ENCODE measurements around the gene DCAF15. TPM values are rescaled to one million over a fixed set of nuclear protein-coding genes. Genes with fewer than 3 reads are reported as not detected.

DCAF15 gene
- total and polyA plus RNA-seq, 2 experiments from 2014 or later: 39.5 to 81.3 TPM

- Histone ChIP-seq H3K27me3 (ENCODE audit: insufficient read depth) (no peaks in the 10 kb centered on the region), H3K4me2 (peak overlapping the region; percentile 95), H3K9me2 (ENCODE audit: insufficient read depth) (no peaks in the 10 kb centered on the region), H3K36me3 (ENCODE audit: insufficient read depth) (no peaks in the 10 kb centered on the region), H3K4me3 (peak overlapping the region; percentile 49), H4K20me1 (replicated peaks; ENCODE audit: insufficient read depth) (no peaks in the 10 kb centered on the region), H3F3A (replicated peaks; ENCODE audit: low read depth) (peaks cover 6% of the 10 kb centered on the region; the same call in 1 of the 2 replicates), H2AFZ (peak overlapping the region; percentile 98), H3K27ac (ENCODE audit: low read depth) (peak overlapping the region; percentile 92), H3K79me2 (replicated peaks; ENCODE audit: insufficient read depth) (peaks cover 17% of the 10 kb centered on the region), H3K4me1 (ENCODE audit: insufficient read depth) (peaks cover 19% of the 10 kb centered on the region)
- TF ChIP-seq POLR2AphosphoS5 (IDR thresholded peaks at IDR 0.05; ENCODE audit: low read depth) (peak; percentile 47; the same call in 1 of the 2 replicates), CREB1 (CRISPR knock-in tag; IDR thresholded peaks at IDR 0.05; ENCODE audit: low read depth) (peak; percentile 100), STAT1 (IDR thresholded peaks at IDR 0.05; ENCODE audit: unreplicated experiment) (no peak)
- TF ChIP-seq, protein P1, sequence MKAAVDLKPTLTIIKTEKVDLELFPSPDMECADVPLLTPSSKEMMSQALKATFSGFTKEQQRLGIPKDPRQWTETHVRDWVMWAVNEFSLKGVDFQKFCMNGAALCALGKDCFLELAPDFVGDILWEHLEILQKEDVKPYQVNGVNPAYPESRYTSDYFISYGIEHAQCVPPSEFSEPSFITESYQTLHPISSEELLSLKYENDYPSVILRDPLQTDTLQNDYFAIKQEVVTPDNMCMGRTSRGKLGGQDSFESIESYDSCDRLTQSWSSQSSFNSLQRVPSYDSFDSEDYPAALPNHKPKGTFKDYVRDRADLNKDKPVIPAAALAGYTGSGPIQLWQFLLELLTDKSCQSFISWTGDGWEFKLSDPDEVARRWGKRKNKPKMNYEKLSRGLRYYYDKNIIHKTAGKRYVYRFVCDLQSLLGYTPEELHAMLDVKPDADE (IDR thresholded peaks at IDR 0.05): peak; percentile 50
- peak overlapping the region; percentile 100 for H3K27ac Mint-ChIP-seq
- no peaks in the 10 kb centered on the region; the same call in 2 of the 3 replicates for H3K36me3 Mint-ChIP-seq (ENCODE audit: low read depth)
- H3K27me3 Mint-ChIP-seq (ENCODE audit: insufficient read depth, low read depth, poor library complexity): peaks cover 19% of the 10 kb centered on the region
- peak overlapping the region; percentile 89 for H3K4me3 Mint-ChIP-seq
- no peaks in the 10 kb centered on the region for H3K9me3 Mint-ChIP-seq
- H3K4me1 Mint-ChIP-seq: peaks cover 22% of the 10 kb centered on the region
- DNase-seq (ENCODE audit: low spot score): peak; percentile 93
- peak; percentile 49 for ATAC-seq
Measured at GRCh38 chr19:14006766-14007562, 54.7 kb downstream of the DCAF15 start.

Other genes with a start within 250 kb of the DCAF15 start
- 44.5 and 46.5 TPM in 2 replicates for gene MRI1, start 188.0 kb upstream of the DCAF15 start, total RNA-seq (2014; rRNA removed; shearing (Covaris generic))
- 12.3 and 13.5 TPM in 2 replicates for gene MRI1, start 188.0 kb upstream of the DCAF15 start, polyA plus RNA-seq (2016; fragmentation: Nextera tagmentation; extraction: Ambion mirVana)
- gene C19orf53, start 178.1 kb upstream of the DCAF15 start, total RNA-seq (2014; rRNA removed; shearing (Covaris generic)): 104 and 118 TPM in 2 replicates
- gene C19orf53, start 178.1 kb upstream of the DCAF15 start, polyA plus RNA-seq (2016; fragmentation: Nextera tagmentation; extraction: Ambion mirVana): 401 and 463 TPM in 2 replicates
- 37.9 and 42.3 TPM in 2 replicates for gene ZSWIM4, start 157.1 kb upstream of the DCAF15 start, total RNA-seq (2014; rRNA removed; shearing (Covaris generic))
- 5.4 and 6.1 TPM in 2 replicates for gene ZSWIM4, start 157.1 kb upstream of the DCAF15 start, polyA plus RNA-seq (2016; fragmentation: Nextera tagmentation; extraction: Ambion mirVana)
- gene NANOS3, start 75.4 kb upstream of the DCAF15 start, total RNA-seq (2014; rRNA removed; shearing (Covaris generic)): not detected in 2 replicates
- not detected in 2 replicates for gene NANOS3, start 75.4 kb upstream of the DCAF15 start, polyA plus RNA-seq (2016; fragmentation: Nextera tagmentation; extraction: Ambion mirVana)
- 3.7 and 4.0 TPM in 2 replicates for gene BRME1, start 46.4 kb upstream of the DCAF15 start, total RNA-seq (2014; rRNA removed; shearing (Covaris generic))
- 3.9 and 4.7 TPM in 2 replicates for gene BRME1, start 46.4 kb upstream of the DCAF15 start, polyA plus RNA-seq (2016; fragmentation: Nextera tagmentation; extraction: Ambion mirVana)
- 27.3 and 39.7 TPM in 2 replicates for gene CC2D1A, start 46.3 kb upstream of the DCAF15 start, total RNA-seq (2014; rRNA removed; shearing (Covaris generic))
- gene CC2D1A, start 46.3 kb upstream of the DCAF15 start, polyA plus RNA-seq (2016; fragmentation: Nextera tagmentation; extraction: Ambion mirVana): 21.7 and 23.1 TPM in 2 replicates
- 0.24 TPM in 1 of 2 replicates, not detected in the other for gene PODNL1, start 14.1 kb upstream of the DCAF15 start, total RNA-seq (2014; rRNA removed; shearing (Covaris generic))
- 1.3 TPM in 1 of 2 replicates, not detected in the other for gene PODNL1, start 14.1 kb upstream of the DCAF15 start, polyA plus RNA-seq (2016; fragmentation: Nextera tagmentation; extraction: Ambion mirVana)
- 10.1 and 11.8 TPM in 2 replicates for gene RFX1, start 53.8 kb downstream of the DCAF15 start, total RNA-seq (2014; rRNA removed; shearing (Covaris generic))
- gene RFX1, start 53.8 kb downstream of the DCAF15 start, polyA plus RNA-seq (2016; fragmentation: Nextera tagmentation; extraction: Ambion mirVana): 8.9 and 9.4 TPM in 2 replicates
- gene RLN3, start 75.6 kb downstream of the DCAF15 start, total RNA-seq (2014; rRNA removed; shearing (Covaris generic)): not detected in 2 replicates
- not detected in 2 replicates for gene RLN3, start 75.6 kb downstream of the DCAF15 start, polyA plus RNA-seq (2016; fragmentation: Nextera tagmentation; extraction: Ambion mirVana)
- 11.4 and 12.8 TPM in 2 replicates for gene IL27RA, start 79.3 kb downstream of the DCAF15 start, total RNA-seq (2014; rRNA removed; shearing (Covaris generic))
- 7.7 and 8.3 TPM in 2 replicates for gene IL27RA, start 79.3 kb downstream of the DCAF15 start, polyA plus RNA-seq (2016; fragmentation: Nextera tagmentation; extraction: Ambion mirVana)
- gene PALM3, start 109.6 kb downstream of the DCAF15 start, total RNA-seq (2014; rRNA removed; shearing (Covaris generic)): 40.2 and 45.8 TPM in 2 replicates
- 16.6 and 19.6 TPM in 2 replicates for gene PALM3, start 109.6 kb downstream of the DCAF15 start, polyA plus RNA-seq (2016; fragmentation: Nextera tagmentation; extraction: Ambion mirVana)
- 1.9 and 7.8 TPM in 2 replicates for gene MISP3, start 120.3 kb downstream of the DCAF15 start, total RNA-seq (2014; rRNA removed; shearing (Covaris generic))
- gene MISP3, start 120.3 kb downstream of the DCAF15 start, polyA plus RNA-seq (2016; fragmentation: Nextera tagmentation; extraction: Ambion mirVana): 2.4 and 2.7 TPM in 2 replicates
- gene C19orf67, start 133.3 kb downstream of the DCAF15 start, total RNA-seq (2014; rRNA removed; shearing (Covaris generic)): not detected in 2 replicates
- 0.40 TPM in 1 of 2 replicates, not detected in the other for gene C19orf67, start 133.3 kb downstream of the DCAF15 start, polyA plus RNA-seq (2016; fragmentation: Nextera tagmentation; extraction: Ambion mirVana)
- gene SAMD1, start 138.2 kb downstream of the DCAF15 start, total RNA-seq (2014; rRNA removed; shearing (Covaris generic)): 67.1 and 69.0 TPM in 2 replicates
- 32.2 and 38.1 TPM in 2 replicates for gene SAMD1, start 138.2 kb downstream of the DCAF15 start, polyA plus RNA-seq (2016; fragmentation: Nextera tagmentation; extraction: Ambion mirVana)
- gene PRKACA, start 165.3 kb downstream of the DCAF15 start, total RNA-seq (2014; rRNA removed; shearing (Covaris generic)): 25.7 and 31.3 TPM in 2 replicates
- 12.3 and 13.0 TPM in 2 replicates for gene PRKACA, start 165.3 kb downstream of the DCAF15 start, polyA plus RNA-seq (2016; fragmentation: Nextera tagmentation; extraction: Ambion mirVana)
- gene ASF1B, start 184.1 kb downstream of the DCAF15 start, total RNA-seq (2014; rRNA removed; shearing (Covaris generic)): 33.3 and 37.1 TPM in 2 replicates
- gene ASF1B, start 184.1 kb downstream of the DCAF15 start, polyA plus RNA-seq (2016; fragmentation: Nextera tagmentation; extraction: Ambion mirVana): 33.8 and 36.9 TPM in 2 replicates

Measured in GM23338 (cell line).